GM19193 (cell line): ENCODE data around the gene CNN2.

ENCODE experiments used
- POLR2A ChIP-seq: IDR thresholded peaks from 4 replicates; pipeline ENCODE4 v1.6.1; 2011; ENCODE audit not compliant: insufficient read depth, insufficient read length; ENCODE audit errors: extremely low read depth

Gene CNN2

GRCh38 chr19:992670-993055 lies 33.7 kb upstream of the CNN2 start:
- no peak for TF ChIP-seq POLR2A

- TF ChIP-seq POLR2A: no peak
Measured at GRCh38 chr19:993361-993830, 33.0 kb upstream of the CNN2 start.

GRCh38 chr19:993831-994393 lies 32.5 kb upstream of the CNN2 start:
- TF ChIP-seq POLR2A: no peak

- no peak for TF ChIP-seq POLR2A
Measured at GRCh38 chr19:994516-994915, 31.9 kb upstream of the CNN2 start.

- no peak for TF ChIP-seq POLR2A
Measured at GRCh38 chr19:995051-995827, 31.2 kb upstream of the CNN2 start.

- TF ChIP-seq POLR2A: no peak
Measured at GRCh38 chr19:996051-996838, 30.2 kb upstream of the CNN2 start.

GRCh38 chr19:998064-998463 lies 28.3 kb upstream of the CNN2 start:
- TF ChIP-seq POLR2A: no peak

GRCh38 chr19:999379-999719 lies 27.1 kb upstream of the CNN2 start:
- TF ChIP-seq POLR2A: no peak

- TF ChIP-seq POLR2A: no peak
Measured at GRCh38 chr19:1000095-1000494, 26.3 kb upstream of the CNN2 start, which contains the start of gene GRIN3B. GRIN3B (plus strand) TSS chr19:1000419; CDS start chr19:1000438, 19 bp downstream.

GRCh38 chr19:1000591-1001537 lies 25.5 kb upstream of the CNN2 start:
- TF ChIP-seq POLR2A: no peak

- no peak for TF ChIP-seq POLR2A
Measured at GRCh38 chr19:1001538-1002166, 24.8 kb upstream of the CNN2 start.

- no peak for TF ChIP-seq POLR2A
Measured at GRCh38 chr19:1002600-1002999, 23.8 kb upstream of the CNN2 start.

- no peak for TF ChIP-seq POLR2A
Measured at GRCh38 chr19:1003283-1003682, 23.1 kb upstream of the CNN2 start.

GRCh38 chr19:1004204-1004802 lies 22.1 kb upstream of the CNN2 start:
- TF ChIP-seq POLR2A: no peak

GRCh38 chr19:1004803-1005664 lies 21.4 kb upstream of the CNN2 start:
- TF ChIP-seq POLR2A: no peak
